HG02610 (cell line): ENCODE results near the gene MUSTN1.

Source experiments
- ATAC-seq: cut with Tn5 transposase; IDR thresholded peaks from one replicate; pipeline ENCODE4 v1.9.1; 2021; ENCODE audit warnings: mild to moderate bottlenecking, moderate library complexity; ENCODE audit not compliant: unreplicated experiment

MUSTN1 gene

GRCh38 chr3:52836471-52836845 is 1.6 kb upstream of the MUSTN1 start:
- no peak for ATAC-seq

- ATAC-seq, result no peak
Measured at GRCh38 chr3:52835766-52836470, 1.1 kb upstream of the MUSTN1 start.

- no peak for ATAC-seq
Measured at GRCh38 chr3:52833202-52833601, 1.6 kb downstream of the MUSTN1 start.

GRCh38 chr3:52831500-52832301 is 3.1 kb downstream of the MUSTN1 start:
- ATAC-seq, result no peak

- no peak for ATAC-seq
Measured at GRCh38 chr3:52830535-52831258, 4.1 kb downstream of the MUSTN1 start, which contains the start of gene ITIH4. TSS of gene ITIH4 (minus strand) at chr3:52830672. CDS start at chr3:52830642, 30 bp downstream.

- ATAC-seq, result no peak
Measured at GRCh38 chr3:52829906-52830463, 4.8 kb downstream of the MUSTN1 start.

- ATAC-seq, result no peak
Measured at GRCh38 chr3:52829482-52829881, 5.3 kb downstream of the MUSTN1 start.

- ATAC-seq, result no peak
Measured at GRCh38 chr3:52827866-52828376, 6.9 kb downstream of the MUSTN1 start.

- no peak for ATAC-seq
Measured at GRCh38 chr3:52827441-52827840, 7.4 kb downstream of the MUSTN1 start.

- ATAC-seq, result no peak
Measured at GRCh38 chr3:52824037-52824436, 10.8 kb downstream of the MUSTN1 start.

GRCh38 chr3:52822363-52822762 is 12.5 kb downstream of the MUSTN1 start:
- ATAC-seq, result no peak

- no peak for ATAC-seq
Measured at GRCh38 chr3:52820736-52821135, 14.1 kb downstream of the MUSTN1 start.

GRCh38 chr3:52819936-52820335 is 14.9 kb downstream of the MUSTN1 start:
- ATAC-seq, result no peak

GRCh38 chr3:52817860-52818259 is 17.0 kb downstream of the MUSTN1 start:
- no peak for ATAC-seq

GRCh38 chr3:52817221-52817620 is 17.6 kb downstream of the MUSTN1 start:
- ATAC-seq, result no peak

GRCh38 chr3:52816654-52817053 is 18.2 kb downstream of the MUSTN1 start:
- no peak for ATAC-seq

- no peak for ATAC-seq
Measured at GRCh38 chr3:52816199-52816598, 18.6 kb downstream of the MUSTN1 start.

- ATAC-seq, result no peak
Measured at GRCh38 chr3:52813810-52814209, 21.0 kb downstream of the MUSTN1 start.

- ATAC-seq, result no peak
Measured at GRCh38 chr3:52811452-52812011, 23.3 kb downstream of the MUSTN1 start.

GRCh38 chr3:52810923-52811322 is 23.9 kb downstream of the MUSTN1 start:
- no peak for ATAC-seq
